ENCODE measurements around the gene BCKDHB. TPM values are rescaled to one million over a fixed set of nuclear protein-coding genes. Genes with fewer than 3 reads are reported as not detected.

BCKDHB gene
- total RNA-seq, 6 experiments from 2014 or later = 16.7 to 20.2 (median 18.7) TPM

DNA sequence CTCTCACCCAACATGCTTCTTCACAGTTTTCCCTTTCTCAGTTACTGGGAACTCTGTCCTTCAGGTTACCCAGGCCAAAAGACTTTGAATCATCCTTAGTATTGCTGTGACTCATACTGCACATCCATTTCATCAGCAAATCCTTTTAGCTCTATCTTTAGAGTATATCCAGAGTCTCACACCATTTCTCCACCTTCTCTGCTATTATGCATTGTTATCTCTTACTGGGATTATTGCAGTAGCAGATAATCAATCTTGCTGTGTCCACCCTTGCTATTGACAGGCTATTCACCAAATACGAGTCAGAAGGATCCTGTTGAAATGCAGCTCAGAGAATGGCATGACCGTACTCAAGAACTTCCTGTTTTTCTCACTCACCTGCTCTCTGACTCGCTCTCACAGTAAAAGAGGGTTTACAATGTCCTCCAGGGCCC, 57.3 kb downstream of the BCKDHB start:
- no peaks in the 10 kb centered on the region for H3K27me3 Mint-ChIP-seq (ENCODE audit: insufficient read depth)
- no peaks in the 10 kb centered on the region; the same call in 1 of the 2 replicates for H3K4me1 Mint-ChIP-seq (ENCODE audit: low read depth)
- H3K36me3 Mint-ChIP-seq (ENCODE audit: low read depth) = no peaks in the 10 kb centered on the region
- H3K9me3 Mint-ChIP-seq = no peaks in the 10 kb centered on the region
- peak; percentile 68 for DNase-seq
- no peak overlapping the region for H3K27ac Mint-ChIP-seq
- no peak overlapping the region for H3K4me3 Mint-ChIP-seq
- no peak for TF ChIP-seq CTCF (IDR thresholded peaks at IDR 0.05)

GRCh38 chr6:80165143-80165542, 58.7 kb downstream of the BCKDHB start:
- TF ChIP-seq CTCF (IDR thresholded peaks at IDR 0.05) = no peak
- Mint-ChIP-seq H3K9me3 (no peaks in the 10 kb centered on the region), H3K27me3 (ENCODE audit: insufficient read depth) (no peaks in the 10 kb centered on the region), H3K4me3 (no peak overlapping the region), H3K4me1 (ENCODE audit: low read depth) (no peaks in the 10 kb centered on the region; the same call in 1 of the 2 replicates), H3K36me3 (ENCODE audit: low read depth) (no peaks in the 10 kb centered on the region), H3K27ac (peak overlapping the region; percentile 24; the same call in 1 of the 2 replicates)
- DNase-seq = no peak

DNA sequence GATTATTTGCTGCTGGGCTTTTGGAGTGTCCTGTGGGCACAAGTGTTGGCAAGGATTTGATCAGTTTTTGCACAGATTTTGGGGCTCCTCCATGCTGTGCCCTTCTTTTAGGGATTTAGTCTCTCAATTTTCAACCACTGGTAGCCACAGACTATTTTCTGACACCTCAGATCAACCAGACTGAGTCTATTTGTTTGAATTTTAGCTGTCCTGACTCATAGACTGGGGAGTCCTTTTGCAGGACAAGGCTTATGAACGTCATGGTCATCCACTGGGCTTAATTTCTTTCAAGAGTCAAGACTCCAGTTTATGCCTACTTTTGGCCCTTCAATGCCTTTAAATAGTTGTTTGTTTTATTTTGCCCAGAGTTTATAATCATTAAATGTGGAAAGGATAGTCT, 59.3 kb downstream of the BCKDHB start:
- H3K36me3 Mint-ChIP-seq (ENCODE audit: low read depth) = no peaks in the 10 kb centered on the region
- DNase-seq = no peak

GRCh38 chr6:80170433-80170832, 64.0 kb downstream of the BCKDHB start:
- TF ChIP-seq CTCF (IDR thresholded peaks at IDR 0.05) = no peak
- Mint-ChIP-seq H3K27me3 (ENCODE audit: insufficient read depth) (no peaks in the 10 kb centered on the region), H3K9me3 (no peaks in the 10 kb centered on the region), H3K4me3 (no peak overlapping the region), H3K27ac (no peak overlapping the region), H3K36me3 (ENCODE audit: low read depth) (peaks cover 4% of the 10 kb centered on the region), H3K4me1 (ENCODE audit: low read depth) (peaks cover 13% of the 10 kb centered on the region)
- no peak for DNase-seq

More for the DNA sequence above, 59.3 kb downstream of the BCKDHB start:
- Mint-ChIP-seq H3K4me3 (no peak overlapping the region), H3K27ac (no peak overlapping the region), H3K4me1 (ENCODE audit: low read depth) (no peaks in the 10 kb centered on the region; the same call in 1 of the 2 replicates), H3K27me3 (ENCODE audit: insufficient read depth) (no peaks in the 10 kb centered on the region), H3K9me3 (no peaks in the 10 kb centered on the region)
- no peak for TF ChIP-seq CTCF (IDR thresholded peaks at IDR 0.05)

GRCh38 chr6:80173411-80173810, 66.9 kb downstream of the BCKDHB start:
- no peak for DNase-seq
- Mint-ChIP-seq H3K36me3 (ENCODE audit: low read depth) (peaks cover 13% of the 10 kb centered on the region), H3K4me3 (no peak overlapping the region), H3K4me1 (ENCODE audit: low read depth) (peaks cover 20% of the 10 kb centered on the region), H3K27ac (no peak overlapping the region), H3K9me3 (no peaks in the 10 kb centered on the region), H3K27me3 (ENCODE audit: insufficient read depth) (no peaks in the 10 kb centered on the region)
- no peak for TF ChIP-seq CTCF (IDR thresholded peaks at IDR 0.05)

Data from HFFc6 (cell line).